ENCODE results near the gene ALG9.
"Not testable (repeated sequence)": the region's sequence is repeated elsewhere in the genome, so short reads cannot be mapped to it uniquely, and the experiment has no call there.

The ALG9 gene

GRCh38 chr11:111795334-111795985, 75.9 kb downstream of the ALG9 start:
- DNase-seq (ENCODE audit: low read depth): no peak

- DNase-seq (ENCODE audit: low read depth): no peak
These were observed 77.5 kb downstream of the ALG9 start for GRCh38 chr11:111793863-111794262.

GRCh38 chr11:111792955-111793500, 78.4 kb downstream of the ALG9 start:
- DNase-seq (ENCODE audit: low read depth): no peak

- DNase-seq (ENCODE audit: low read depth): no peak
These were observed 79.1 kb downstream of the ALG9 start for GRCh38 chr11:111792314-111792713.

GRCh38 chr11:111788464-111788863, 82.9 kb downstream of the ALG9 start:
- no peak for DNase-seq (ENCODE audit: low read depth)

- no peak for DNase-seq (ENCODE audit: low read depth)
These were observed 83.3 kb downstream of the ALG9 start for GRCh38 chr11:111788051-111788450.

- DNase-seq (ENCODE audit: low read depth): no peak
These were observed 85.4 kb downstream of the ALG9 start for GRCh38 chr11:111785886-111786412.

GRCh38 chr11:111785076-111785475, 86.3 kb downstream of the ALG9 start:
- DNase-seq (ENCODE audit: low read depth): no peak

GRCh38 chr11:111784311-111784710, 87.1 kb downstream of the ALG9 start:
- DNase-seq (ENCODE audit: low read depth): not testable (repeated sequence)

- no peak for DNase-seq (ENCODE audit: low read depth)
These were observed 89.2 kb downstream of the ALG9 start for GRCh38 chr11:111782109-111782741.

GRCh38 chr11:111779118-111779517, 92.3 kb downstream of the ALG9 start:
- no peak for DNase-seq (ENCODE audit: low read depth)

GRCh38 chr11:111778047-111778558, 93.3 kb downstream of the ALG9 start:
- DNase-seq (ENCODE audit: low read depth): no peak

GRCh38 chr11:111777094-111778046, 94.0 kb downstream of the ALG9 start:
- DNase-seq (ENCODE audit: low read depth): peak; percentile 20

GRCh38 chr11:111776398-111777093, 94.8 kb downstream of the ALG9 start:
- DNase-seq (ENCODE audit: low read depth): no peak

GRCh38 chr11:111774955-111775710, 96.2 kb downstream of the ALG9 start:
- no peak for DNase-seq (ENCODE audit: low read depth)

GRCh38 chr11:111772535-111772934, 98.8 kb downstream of the ALG9 start:
- DNase-seq (ENCODE audit: low read depth): no peak

- DNase-seq (ENCODE audit: low read depth): not testable (repeated sequence)
These were observed 100.2 kb downstream of the ALG9 start for GRCh38 chr11:111771205-111771604.

- no peak for DNase-seq (ENCODE audit: low read depth)
These were observed 100.7 kb downstream of the ALG9 start for GRCh38 chr11:111770581-111771134.

GRCh38 chr11:111766834-111767142, 104.6 kb downstream of the ALG9 start:
- DNase-seq (ENCODE audit: low read depth): no peak
